H1 (cell line): ENCODE measurements around the gene PROM2. TPM values are rescaled to one million over a fixed set of nuclear protein-coding genes. Genes with fewer than 3 reads are reported as not detected.

ENCODE experiments used
- CTCF ChIA-PET: fragments of 300-600 bp; sonication (Branson Sonifier 250); formaldehyde crosslinking; loops from one replicate; lab custom pipeline; 2021; ENCODE audit not compliant: partially characterized antibody; lab: Charles Lee
- POLR2A ChIA-PET: fragments of 300-600 bp; sonication (Branson Sonifier 250); formaldehyde crosslinking; loops from one replicate; lab custom pipeline; 2021; ENCODE audit warnings: inconsistent platforms; ENCODE audit not compliant: partially characterized antibody; lab: Charles Lee
- DNase-seq, 2 experiments: peaks; one replicate each; pipeline versions ENCODE4 v3.0.0 to v3.0.0-alpha.2; 2010 to 2022; ENCODE audit warnings: low spot score in 2 of 2, low read depth in 1 of 2, mixed read lengths in 1 of 2
- FAIRE-seq: peaks from 2 replicates; lab custom pipeline; 2011; peaks lifted over from hg19 to GRCh38; lab: Jason Lieb, UNC
- H2AFZ ChIP-seq: 2 replicates; pipeline ENCODE4 v1.8.1; 2012; ENCODE audit warnings: low read length, inconsistent platforms
- H2AK5ac ChIP-seq: 2 replicates; pipeline ENCODE4 v1.6.1; 2013; ENCODE audit warnings: low read depth, low read length
- H2BK120ac ChIP-seq: replicated peaks from 2 replicates; pipeline ENCODE3; 2013; ENCODE audit warnings: low read depth, low read length, inconsistent platforms
- H2BK12ac ChIP-seq: 2 replicates; pipeline ENCODE4 v1.6.1; 2013; ENCODE audit warnings: low read depth, low read length
- H2BK15ac ChIP-seq: 2 replicates; pipeline ENCODE4 v1.6.1; 2013; ENCODE audit warnings: low read length
- H2BK20ac ChIP-seq: 2 replicates; pipeline ENCODE4 v1.6.1; 2013; ENCODE audit warnings: low read length
- H2BK5ac ChIP-seq: 2 replicates; pipeline ENCODE4 v1.6.1; 2013; ENCODE audit warnings: low read depth, low read length
- H3K14ac ChIP-seq: 2 replicates; pipeline ENCODE4 v1.6.1; 2013; ENCODE audit warnings: inconsistent platforms; ENCODE audit not compliant: insufficient read length
- H3K18ac ChIP-seq: 2 replicates; pipeline ENCODE4 v1.6.1; 2013; ENCODE audit warnings: low read length; ENCODE audit errors: extremely low read depth
- H3K23ac ChIP-seq: 2 replicates; pipeline ENCODE4 v1.6.1; 2013; ENCODE audit warnings: inconsistent platforms; ENCODE audit not compliant: insufficient read length
- H3K23me2 ChIP-seq: 2 replicates; pipeline ENCODE4 v1.6.1; 2013; ENCODE audit warnings: low read depth, low read length
- H3K27ac ChIP-seq: 2 replicates; pipeline ENCODE4 v1.6.1; 2011; ENCODE audit warnings: low read depth, low read length, inconsistent platforms
- H3K27me3 ChIP-seq, 4 experiments: replicated peaks in 1 of 4; 1 replicate in 1 of 4; 2 replicates in 3 of 4; pipeline versions ENCODE4 v1.6.1 to v1.8.1; 2011 to 2013; ENCODE audit warnings: low read length in 3 of 4, mild to moderate bottlenecking in 3 of 4, inconsistent platforms in 2 of 4, mixed read lengths in 2 of 4, moderate library complexity in 1 of 4; ENCODE audit not compliant: control insufficient read depth in 3 of 4, insufficient read depth in 3 of 4; ENCODE audit errors: extremely low read depth in 1 of 4
- H3K36me3 ChIP-seq, 4 experiments: 2 replicates each; pipeline versions ENCODE4 v1.6.1 to v1.8.1; 2011 to 2013; ENCODE audit warnings: mild to moderate bottlenecking in 4 of 4, low read length in 3 of 4, moderate library complexity in 2 of 4, control low read depth in 1 of 4, inconsistent platforms in 1 of 4; ENCODE audit not compliant: insufficient read depth in 4 of 4, control insufficient read depth in 2 of 4
- H3K4ac ChIP-seq: replicated peaks from 2 replicates; pipeline ENCODE3; 2013; ENCODE audit warnings: low read length, low read depth, mixed read lengths, inconsistent platforms; ENCODE audit not compliant: insufficient read length
- H3K4me1 ChIP-seq, 4 experiments: replicated peaks in 1 of 4; 1 replicate in 1 of 4; 2 replicates in 3 of 4; pipeline versions ENCODE4 v1.6.1 to v1.8.1; 2011 to 2013; ENCODE audit warnings: low read length in 3 of 4, inconsistent platforms in 2 of 4, mixed read lengths in 1 of 4; ENCODE audit not compliant: insufficient read depth in 4 of 4, control insufficient read depth in 3 of 4
- H3K4me2 ChIP-seq, 2 experiments: 2 replicates each; pipeline versions ENCODE4 v1.6.1 to v1.8.1; 2011 to 2013; ENCODE audit warnings: low read depth in 2 of 2, low read length in 2 of 2, control low read depth in 1 of 2, inconsistent platforms in 1 of 2, mild to moderate bottlenecking in 1 of 2; ENCODE audit not compliant: insufficient read depth in 1 of 2
- H3K4me3 ChIP-seq, 4 experiments: fragments of 200-600, 300-600 bp in 1 of 4; sonication (generic), shearing (Covaris generic), sonication (Bioruptor Twin) in 1 of 4; 2 replicates each; pipeline versions ENCODE4 v1.5.1 to v1.8.1; 2011 to 2016; ENCODE audit warnings: low read length in 4 of 4, low read depth in 3 of 4, control low read depth in 2 of 4, inconsistent platforms in 2 of 4, mild to moderate bottlenecking in 2 of 4, mixed read lengths in 1 of 4, moderate library complexity in 1 of 4; ENCODE audit not compliant: insufficient read depth in 2 of 4; ENCODE audit errors: extremely low read depth in 1 of 4
- H3K56ac ChIP-seq: replicated peaks from 2 replicates; pipeline ENCODE3; 2013; ENCODE audit warnings: low read depth, mild to moderate bottlenecking, mixed read lengths, low read length, inconsistent platforms; ENCODE audit not compliant: insufficient read length
- H3K79me1 ChIP-seq: 2 replicates; pipeline ENCODE4 v1.6.1; 2013; ENCODE audit warnings: low read depth, low read length, control low read depth
- H3K79me2 ChIP-seq, 2 experiments: 2 replicates each; pipeline versions ENCODE4 v1.6.1 to v1.8.1; 2012 to 2013; ENCODE audit warnings: low read length in 2 of 2, mild to moderate bottlenecking in 2 of 2, inconsistent platforms in 1 of 2; ENCODE audit not compliant: insufficient read depth in 2 of 2, control insufficient read depth in 1 of 2
- H3K9ac ChIP-seq, 4 experiments: replicated peaks in 1 of 4; 1 replicate in 1 of 4; 2 replicates in 3 of 4; pipeline versions ENCODE4 v1.6.1 to v1.8.1; 2011 to 2013; ENCODE audit warnings: low read depth in 3 of 4, low read length in 3 of 4, control low read depth in 2 of 4, mild to moderate bottlenecking in 2 of 4, moderate library complexity in 2 of 4, inconsistent platforms in 1 of 4; ENCODE audit errors: extremely low read depth in 1 of 4
- H3K9me3 ChIP-seq, 2 experiments: 2 replicates each; pipeline versions ENCODE4 v1.6.1 to v1.8.1; 2012 to 2013; ENCODE audit warnings: mild to moderate bottlenecking in 2 of 2, moderate library complexity in 2 of 2, control low read depth in 1 of 2, inconsistent platforms in 1 of 2, low read depth in 1 of 2, low read length in 1 of 2, mixed read lengths in 1 of 2; ENCODE audit not compliant: insufficient read depth in 2 of 2
- H4K20me1 ChIP-seq, 2 experiments: replicated peaks in 1 of 2; 2 replicates each; pipeline versions ENCODE3 to v1.8.1; 2011 to 2013; ENCODE audit warnings: inconsistent platforms in 2 of 2, low read length in 2 of 2, mild to moderate bottlenecking in 1 of 2; ENCODE audit not compliant: insufficient read depth in 2 of 2, control insufficient read depth in 1 of 2
- H4K5ac ChIP-seq: 2 replicates; pipeline ENCODE4 v1.6.1; 2013; ENCODE audit warnings: low read length, low read depth, mixed read lengths, inconsistent platforms; ENCODE audit not compliant: insufficient read length
- H4K8ac ChIP-seq: 2 replicates; pipeline ENCODE4 v1.8.0; 2013; ENCODE audit warnings: mild to moderate bottlenecking, moderate library complexity, low read length, inconsistent platforms; ENCODE audit not compliant: insufficient read depth; ENCODE audit errors: extremely low read depth
- H4K91ac ChIP-seq: replicated peaks from 2 replicates; pipeline ENCODE3; 2013; ENCODE audit warnings: low read length, mixed read lengths, inconsistent platforms; ENCODE audit not compliant: insufficient read length
- BCL11A ChIP-seq, 2 experiments: IDR thresholded peaks; one replicate each; pipeline ENCODE4 v1.6.1; 2011; ENCODE audit warnings: low read depth in 2 of 2, low read length in 2 of 2, mild to moderate bottlenecking in 2 of 2
- BRCA1 ChIP-seq: IDR thresholded peaks from 2 replicates; pipeline ENCODE4 v1.6.1; 2012; ENCODE audit warnings: low read depth, low read length, improper control_type of control experiment
- CEBPB ChIP-seq: IDR thresholded peaks from 2 replicates; pipeline ENCODE4 v1.6.1; 2012; ENCODE audit warnings: low read depth, low read length
- MAFK ChIP-seq: IDR thresholded peaks from 2 replicates; pipeline ENCODE4 v1.6.1; 2012; ENCODE audit warnings: low read depth, mild to moderate bottlenecking, improper control_type of control experiment, low read length
- WGBS, 2 experiments: shearing (Covaris generic) in 1 of 2; methylation state at CpG; one replicate each; pipeline versions ENCODE4 v1.1.6 to v1.1.7; 2013 to 2015; ENCODE audit warnings: low lambda C conversion rate in 2 of 2, mixed read lengths in 2 of 2, inconsistent platforms in 1 of 2, low coverage in 1 of 2, missing lambda C conversion rate in 1 of 2; ENCODE audit not compliant: insufficient replicate concordance in 2 of 2, insufficient coverage in 1 of 2, insufficient read length in 1 of 2; ENCODE audit errors: extremely low coverage in 1 of 2, missing lambda C conversion rate in 1 of 2; 5-methylcytosine and 5-hydroxymethylcytosine counted together
- polyA plus RNA-seq, 7 experiments: library from polyadenylated mRNA; depleted of rRNA in 3 of 7; stranded (reverse) in 5 of 7; unstranded in 2 of 7; fragments of >200 nt in 5 of 7; fragments of 200-250 nt in 2 of 7; gene quantifications; 1 replicate in 5 of 7; 2 replicates in 1 of 7; 4 replicates in 1 of 7; pipeline versions ENCODE4 v1.2.1 to v1.2.3, GENCODE V29; 2011 to 2013; ENCODE audit warnings: missing spikeins in 2 of 7, mixed read lengths in 2 of 7
- total RNA-seq: library from RNA; stranded (reverse); fragmentation: NEBNext Ultra II Directional; extraction: Animal tissue kit (Norgen Biotek cat#: 25700); gene quantifications from 2 replicates; pipeline ENCODE4 v1.2.1, GENCODE V29; 2021

The PROM2 gene
- total and polyA plus RNA-seq, 2 of the 8 experiments (the other 6 are each of a cell fraction or from before 2014, with no cell fraction given) = 1.6 to 3.8 TPM

- ChIA-PET POLR2A (no interaction called here), CTCF (no interaction called here)
- Histone ChIP-seq H2AK5ac (no peak overlapping the region), H2BK120ac (no peak overlapping the region), H4K20me1 (no peaks in the 10 kb centered on the region), H3K27me3 (no peaks in the 10 kb centered on the region), H3K4ac (no peak overlapping the region), H3K9me3 (peaks cover 75 to 98% of the 10 kb centered on the region in 2 experiments), H3K4me3 (no peak overlapping the region), H3K56ac (no peak overlapping the region), H2BK15ac (no peak overlapping the region), H3K18ac (no peak overlapping the region), H2BK12ac (no peak overlapping the region), H3K79me1 (no peaks in the 10 kb centered on the region), H2BK20ac (no peak overlapping the region), H4K5ac (no peak overlapping the region), H3K36me3 (no peaks in the 10 kb centered on the region), H3K23ac (no peak overlapping the region), H2BK5ac (no peak overlapping the region), H3K27ac (no peak overlapping the region), H2AFZ (no peak overlapping the region), H4K8ac (no peak overlapping the region), H3K9ac (no peak overlapping the region), H3K4me2 (no peak overlapping the region), H4K91ac (no peak overlapping the region), H3K4me1 (no peaks in the 10 kb centered on the region; a peak in 1 of 7 replicates), H3K23me2 (no peaks in the 10 kb centered on the region; the same call in 1 of the 2 replicates), H3K14ac (no peak overlapping the region), H3K79me2 (no peaks in the 10 kb centered on the region)
- TF ChIP-seq MAFK (no peak), BCL11A (IDR thresholded peaks at IDR 0.05; ENCODE audit: low read depth in 2 of 2, low read length in 2 of 2) (no peak), CEBPB (no peak), BRCA1 (no peak)
- 93% methylated on average over 4 of the region's 11 CpGs; no CpG with 5 or more reads in 1 of the 2 experiments for WGBS, 2 experiments
- DNase-seq = no peak
- FAIRE-seq = no peak
Observed at GRCh38 chr2:95314598-95314963, 40.3 kb downstream of the PROM2 start.
